Pancreas (tissue), 10 donors: Measurements from ENCODE around the gene CROCC2. TPM values are rescaled to one million over a fixed set of nuclear protein-coding genes. Genes with fewer than 3 reads are reported as not detected.

Source experiments
- ATAC-seq, 4 donors: fragments of 200-7000 bp; cut with Tn5 transposase; one replicate each; pipeline versions ENCODE4 v1.8.0 to v1.9.1; 2020; ENCODE audit warnings: mild to moderate bottlenecking in 4 of 4, moderate library complexity in 4 of 4
- DNase-seq, 6 donors: peaks; one replicate each; pipeline ENCODE4 v3.0.0-alpha.2; 2020
- FAIRE-seq: peaks from 2 replicates; lab custom pipeline; 2012; peaks lifted over from hg19 to GRCh38; lab: Jason Lieb, UNC
- H3K27ac ChIP-seq, 4 donors: fragments of 200-600 bp; sonication (generic); 1 replicate in 3 of 4; 2 replicates in 1 of 4; pipeline versions ENCODE4 v1.5.0 to v1.8.0; 2020
- H3K27me3 ChIP-seq, 4 donors: fragments of 200-600 bp; one replicate each; pipeline ENCODE4 v1.8.0; 2021
- H3K36me3 ChIP-seq, 3 donors: fragments of 200-600 bp; sonication (generic) in 1 of 3; one replicate each; pipeline versions ENCODE4 v1.5.0 to v1.8.0; 2020 to 2021
- H3K4me1 ChIP-seq, 3 donors: fragments of 200-600 bp; one replicate each; pipeline ENCODE4 v1.8.0; 2021
- H3K4me3 ChIP-seq, 4 donors: fragments of 200-600 bp; sonication (generic) in 2 of 4; one replicate each; pipeline versions ENCODE4 v1.5.0 to v1.8.0; 2020 to 2021
- H3K9me3 ChIP-seq, 4 donors: fragments of 200-600 bp; one replicate each; pipeline ENCODE4 v1.8.0; 2021
- CTCF ChIP-seq, 4 donors: fragments of 200-600 bp; sonication (generic) in 3 of 4; IDR thresholded peaks; one replicate each; pipeline versions ENCODE4 v1.5.0 to v1.8.0; 2021; ENCODE audit warnings: antibody characterized with exemption in 4 of 4
- whole genome bisulfite sequencing, 2 donors: extraction: QIAGEN DNeasy Blood & Tissue Kit; methylation state at CpG; one replicate each; pipeline ENCODE4 v1.1.7; 2013; 5-methylcytosine and 5-hydroxymethylcytosine counted together
- intact Hi-C, 3 donors: fragments of 100-400 bp; cut with DNase I; formaldehyde crosslinking; loops; one replicate each; pipeline versions ENCODE4 v1.11.1 to v1.14.2; 2022
- polyA plus RNA-seq, 2 donors: library from polyadenylated mRNA; stranded (reverse); fragments of 200-250 nt; gene quantifications; one replicate each; pipeline ENCODE4 v1.2.3, GENCODE V29; 2013
- total RNA-seq, 6 donors: library from RNA; stranded (reverse); fragmentation: NEBNext Ultra II Directional in 4 of 6; extraction: Animal tissue kit (Norgen Biotek cat#: 25700) in 4 of 6; gene quantifications; one replicate each; pipeline versions ENCODE4 v1.2.1 to v1.2.4, GENCODE V29; 2021 to 2023
- donor health status: healthy with polysubstance abuse.
- donor health status: DM: no; HTN: no; CAD: no; lungs with moderate emphysema.
- donor health status: DM: no; HTN: no; CAD: no.
- donor health status: control.
- donor health status: control.
- donor health status: Bipolar disorder and iron deficiency.
- donor health status: DM: yes; HTN: yes; CAD: no.
- donor health status: DM: no; HTN: no; CAD: no.
- donor health status: DM: no; HTN: no; CAD: no.
- donor health status: DM: yes; HTN: yes; CAD: no.

The CROCC2 gene
- total and polyA plus RNA-seq, 8 donors = 0.04 to 0.05 (median 0.04) TPM; not detected in 5

GRCh38 chr2:241005569-241005968, 99.4 kb downstream of the CROCC2 start:
- DNase-seq = no peak
- intact Hi-C loops = no loop called here
- WGBS, 2 donors = 96 to 100% methylated on average over 2 of the region's 2 CpGs
- no peak for ATAC-seq
- TF ChIP-seq CTCF (IDR thresholded peaks at IDR 0.05) = no peak
- H3K27me3 ChIP-seq = no peaks in the 10 kb centered on the region
- no peak overlapping the region for H3K27ac ChIP-seq
- no peaks in the 10 kb centered on the region for H3K9me3 ChIP-seq
- FAIRE-seq = no peak
- no peaks in the 10 kb centered on the region for H3K36me3 ChIP-seq
- no peak overlapping the region for H3K4me3 ChIP-seq
- H3K4me1 ChIP-seq = no peaks in the 10 kb centered on the region

GRCh38 chr2:241006412-241006811, 100.3 kb downstream of the CROCC2 start:
- FAIRE-seq = no peak
- intact Hi-C loops = no loop called here

GRCh38 chr2:241007111-241007510, 101.0 kb downstream of the CROCC2 start:
- TF ChIP-seq CTCF (IDR thresholded peaks at IDR 0.05) = no peak
- no peak overlapping the region for H3K4me3 ChIP-seq
- intact Hi-C loops = no loop called here
- WGBS, 2 donors = 90 to 92% methylated on average over 7 of the region's 7 CpGs
- H3K36me3 ChIP-seq = no peaks in the 10 kb centered on the region
- no peaks in the 10 kb centered on the region for H3K27me3 ChIP-seq
- DNase-seq = no peak
- H3K4me1 ChIP-seq = no peaks in the 10 kb centered on the region
- no peak for ATAC-seq
- H3K9me3 ChIP-seq = no peaks in the 10 kb centered on the region
- no peak for FAIRE-seq
- H3K27ac ChIP-seq = no peak overlapping the region

More at GRCh38 chr2:241006412-241006811, 100.3 kb downstream of the CROCC2 start:
- no peak for TF ChIP-seq CTCF (IDR thresholded peaks at IDR 0.05)
- H3K4me1 ChIP-seq = no peaks in the 10 kb centered on the region
- H3K27ac ChIP-seq = no peak overlapping the region
- ATAC-seq (no peak), DNase-seq (no peak)
- WGBS, 2 donors = 85 to 90% methylated on average over 3 of the region's 3 CpGs
- H3K4me3 ChIP-seq = no peak overlapping the region
- no peaks in the 10 kb centered on the region for H3K9me3 ChIP-seq
- no peaks in the 10 kb centered on the region for H3K27me3 ChIP-seq
- no peaks in the 10 kb centered on the region for H3K36me3 ChIP-seq

- FAIRE-seq (no peak), ATAC-seq (peak in 1 of 4 donors; percentile 6), DNase-seq (peak in 2 of 6 donors; percentile 18 to 49)
- H3K4me1 ChIP-seq = no peaks in the 10 kb centered on the region
- H3K9me3 ChIP-seq = no peaks in the 10 kb centered on the region
- no peaks in the 10 kb centered on the region for H3K36me3 ChIP-seq
- TF ChIP-seq CTCF (IDR thresholded peaks at IDR 0.05) = no peak
- intact Hi-C loops = no loop called here
- H3K4me3 ChIP-seq = no peak overlapping the region
- no peaks in the 10 kb centered on the region for H3K27me3 ChIP-seq
- WGBS, 2 donors = 77 to 78% methylated on average over 20 of the region's 20 CpGs
- H3K27ac ChIP-seq = no peak overlapping the region
Observed at GRCh38 chr2:241007880-241008710, 102.0 kb downstream of the CROCC2 start.

- Histone ChIP-seq H3K4me1 (no peaks in the 10 kb centered on the region), H3K27me3 (no peaks in the 10 kb centered on the region), H3K36me3 (no peaks in the 10 kb centered on the region), H3K4me3 (no peak overlapping the region), H3K27ac (peak overlapping the region in 1 of 4 donors; percentile 52), H3K9me3 (no peaks in the 10 kb centered on the region)
- DNase-seq (peak in 2 of 6 donors; percentile 8 to 36), FAIRE-seq (no peak), ATAC-seq (no peak)
- intact Hi-C loops = no loop called here
- TF ChIP-seq CTCF (IDR thresholded peaks at IDR 0.05) = no peak
- WGBS, 2 donors = 91% methylated on average over 7 of the region's 7 CpGs
Observed at GRCh38 chr2:241008711-241009121, 102.6 kb downstream of the CROCC2 start.
